PFSK-1 (cell line): ENCODE data around the gene SASH3.

Experiments
- REST ChIP-seq, 2 experiments: IDR thresholded peaks; 2 replicates each; pipeline versions ENCODE4 v1.6.1 to v1.8.0; 2011 to 2012; ENCODE audit warnings: low read depth in 2 of 2, low read length in 2 of 2, control low read depth in 1 of 2, inconsistent platforms in 1 of 2, mild to moderate bottlenecking in 1 of 2, moderate library complexity in 1 of 2; ENCODE audit not compliant: insufficient read depth in 1 of 2
- SIN3A ChIP-seq: IDR thresholded peaks from 2 replicates; pipeline ENCODE4 v1.6.1; 2012; ENCODE audit warnings: mild to moderate bottlenecking, low read length, moderate library complexity, borderline replicate concordance; ENCODE audit not compliant: insufficient read depth

DNA sequence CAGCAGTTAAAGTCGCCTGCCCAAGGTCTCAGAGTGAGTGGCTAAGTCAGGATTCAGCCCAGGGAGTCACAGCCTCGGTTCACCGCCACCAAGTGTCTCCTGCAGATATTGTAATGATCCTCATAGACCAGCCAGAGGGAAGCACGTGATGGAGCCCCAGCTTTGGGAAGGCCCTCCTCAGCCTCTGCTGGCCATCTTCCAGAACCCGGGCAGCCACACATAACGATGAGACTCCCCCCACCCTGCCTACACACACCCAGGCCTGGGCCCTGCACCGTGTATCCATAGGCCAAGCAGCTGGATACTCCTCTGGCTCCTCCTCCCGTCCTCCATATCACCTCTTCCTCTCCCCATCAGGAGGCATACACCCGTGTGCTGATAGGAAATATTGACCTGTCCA is 19.6 kb upstream of the SASH3 start:
- TF ChIP-seq REST (IDR thresholded peaks at IDR 0.05; ENCODE audit: insufficient read depth in 1 of 2, low read depth in 2 of 2, low read length in 2 of 2) (no peak), SIN3A (no peak)
